GM12878 (cell line): ENCODE results near the gene MED13L.

Experiments used
- BHLHE40 ChIP-seq, 2 experiments: fragments of 450-650 bp in 1 of 2; IDR thresholded peaks; 2 replicates each; pipeline ENCODE4 v1.6.1; 2011 to 2017; ENCODE audit warnings: low read depth in 2 of 2, borderline replicate concordance in 1 of 2, improper control_type of control experiment in 1 of 2, low read length in 1 of 2, mild to moderate bottlenecking in 1 of 2
- CEBPB ChIP-seq, 2 experiments: fragments of 150-350 bp in 1 of 2; IDR thresholded peaks; 2 replicates each; pipeline ENCODE4 v1.6.1; 2012 to 2014; ENCODE audit warnings: low read depth in 2 of 2, low read length in 2 of 2, borderline replicate concordance in 1 of 2, inconsistent platforms in 1 of 2
- CHD2 ChIP-seq: IDR thresholded peaks from 2 replicates; pipeline ENCODE4 v1.6.1; 2011; ENCODE audit warnings: low read depth, low read length, improper control_type of control experiment, borderline replicate concordance
- CREB1 ChIP-seq: IDR thresholded peaks from 2 replicates; pipeline ENCODE4 v1.6.1; 2012; ENCODE audit warnings: low read depth, mild to moderate bottlenecking, inconsistent platforms
- JUND ChIP-seq: IDR thresholded peaks from 2 replicates; pipeline ENCODE4 v1.6.1; 2012; ENCODE audit warnings: low read depth, mild to moderate bottlenecking, low read length, improper control_type of control experiment, moderate library complexity
- MEF2B ChIP-seq: fragments of 450-650 bp; IDR thresholded peaks from 2 replicates; pipeline ENCODE4 v1.6.1; 2018; ENCODE audit warnings: mild to moderate bottlenecking, moderate library complexity; ENCODE audit not compliant: partially characterized antibody, poor library complexity, severe bottlenecking
- NFYA ChIP-seq: IDR thresholded peaks from 2 replicates; pipeline ENCODE4 v1.6.1; 2011; ENCODE audit warnings: low read depth, mild to moderate bottlenecking, low read length, improper control_type of control experiment, borderline replicate concordance
- SP1 ChIP-seq: IDR thresholded peaks from one replicate; pipeline ENCODE4 v1.6.1; 2011; ENCODE audit warnings: low read depth, low read length
- SREBF1 ChIP-seq: IDR thresholded peaks from 2 replicates; pipeline ENCODE4 v1.6.1; 2012; ENCODE audit warnings: mild to moderate bottlenecking, low read length
- SUZ12 ChIP-seq: fragments of 200-600 bp; sonication (generic); IDR thresholded peaks from one replicate; pipeline ENCODE4 v1.6.1; 2018; ENCODE audit warnings: antibody characterized with exemption, mild to moderate bottlenecking; ENCODE audit not compliant: unreplicated experiment
- WRNIP1 ChIP-seq: IDR thresholded peaks from 2 replicates; pipeline ENCODE4 v1.6.1; 2011; ENCODE audit warnings: low read depth, low read length, improper control_type of control experiment, borderline replicate concordance
- YY1 ChIP-seq: IDR thresholded peaks from 2 replicates; pipeline ENCODE4 v1.6.1; 2011; ENCODE audit warnings: low read depth, mild to moderate bottlenecking, low read length
- TF ChIP-seq, protein P1 (sequence below): fragments of 450-650 bp; IDR thresholded peaks from 2 replicates; pipeline ENCODE4 v1.6.1; 2014; ENCODE audit warnings: mild to moderate bottlenecking
- TF ChIP-seq, protein P2 (sequence below), 3 experiments: IDR thresholded peaks in 2 of 3; conservative IDR thresholded peaks in 1 of 3; 2 replicates each; pipeline ENCODE4 v1.5.1; 2011; ENCODE audit warnings: low read depth in 3 of 3, low read length in 3 of 3, mild to moderate bottlenecking in 3 of 3, control low read depth in 2 of 3, moderate library complexity in 2 of 3, inconsistent platforms in 1 of 3, mixed read lengths in 1 of 3; ENCODE audit not compliant: control insufficient read depth in 2 of 3, insufficient read depth in 1 of 3; ENCODE audit errors: extremely low read depth in 1 of 3

DNA sequence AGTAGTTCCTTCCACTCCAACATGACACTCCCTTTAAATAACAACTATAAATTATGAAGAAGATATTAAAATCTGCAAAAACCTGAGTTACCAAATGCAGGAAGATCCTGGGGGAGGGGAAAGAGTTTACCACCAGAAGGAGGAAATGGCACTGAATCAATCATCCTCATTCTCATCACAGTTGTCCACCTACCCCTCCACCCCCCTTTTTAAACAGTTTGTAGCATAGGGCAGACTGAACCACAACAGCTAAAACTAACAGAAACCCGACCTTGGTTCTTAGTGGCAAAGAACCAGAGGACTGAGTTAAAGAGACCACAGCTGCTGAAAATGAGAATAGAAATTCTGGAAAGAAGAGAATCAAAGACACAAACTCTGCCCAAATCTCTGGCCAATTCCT, 189.5 kb downstream of the MED13L start:
- TF ChIP-seq, protein P1, sequence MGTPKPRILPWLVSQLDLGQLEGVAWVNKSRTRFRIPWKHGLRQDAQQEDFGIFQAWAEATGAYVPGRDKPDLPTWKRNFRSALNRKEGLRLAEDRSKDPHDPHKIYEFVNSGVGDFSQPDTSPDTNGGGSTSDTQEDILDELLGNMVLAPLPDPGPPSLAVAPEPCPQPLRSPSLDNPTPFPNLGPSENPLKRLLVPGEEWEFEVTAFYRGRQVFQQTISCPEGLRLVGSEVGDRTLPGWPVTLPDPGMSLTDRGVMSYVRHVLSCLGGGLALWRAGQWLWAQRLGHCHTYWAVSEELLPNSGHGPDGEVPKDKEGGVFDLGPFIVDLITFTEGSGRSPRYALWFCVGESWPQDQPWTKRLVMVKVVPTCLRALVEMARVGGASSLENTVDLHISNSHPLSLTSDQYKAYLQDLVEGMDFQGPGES, result no peak
- no peak for TF ChIP-seq WRNIP1
- TF ChIP-seq CEBPB (IDR thresholded peaks at IDR 0.05; ENCODE audit: borderline replicate concordance in 1 of 2, low read depth in 2 of 2, low read length in 2 of 2), result no peak
- no peak for TF ChIP-seq JUND
- TF ChIP-seq, protein P2, sequence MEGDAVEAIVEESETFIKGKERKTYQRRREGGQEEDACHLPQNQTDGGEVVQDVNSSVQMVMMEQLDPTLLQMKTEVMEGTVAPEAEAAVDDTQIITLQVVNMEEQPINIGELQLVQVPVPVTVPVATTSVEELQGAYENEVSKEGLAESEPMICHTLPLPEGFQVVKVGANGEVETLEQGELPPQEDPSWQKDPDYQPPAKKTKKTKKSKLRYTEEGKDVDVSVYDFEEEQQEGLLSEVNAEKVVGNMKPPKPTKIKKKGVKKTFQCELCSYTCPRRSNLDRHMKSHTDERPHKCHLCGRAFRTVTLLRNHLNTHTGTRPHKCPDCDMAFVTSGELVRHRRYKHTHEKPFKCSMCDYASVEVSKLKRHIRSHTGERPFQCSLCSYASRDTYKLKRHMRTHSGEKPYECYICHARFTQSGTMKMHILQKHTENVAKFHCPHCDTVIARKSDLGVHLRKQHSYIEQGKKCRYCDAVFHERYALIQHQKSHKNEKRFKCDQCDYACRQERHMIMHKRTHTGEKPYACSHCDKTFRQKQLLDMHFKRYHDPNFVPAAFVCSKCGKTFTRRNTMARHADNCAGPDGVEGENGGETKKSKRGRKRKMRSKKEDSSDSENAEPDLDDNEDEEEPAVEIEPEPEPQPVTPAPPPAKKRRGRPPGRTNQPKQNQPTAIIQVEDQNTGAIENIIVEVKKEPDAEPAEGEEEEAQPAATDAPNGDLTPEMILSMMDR (IDR thresholded peaks at IDR 0.05 in 2 of 3, conservative IDR thresholded peaks at IDR 0.05 in 1 of 3; ENCODE audit: control insufficient read depth in 2 of 3, extremely low read depth in 1 of 3, insufficient read depth in 1 of 3, low read depth in 3 of 3, low read length in 3 of 3), result no peak
- no peak for TF ChIP-seq YY1
- TF ChIP-seq CREB1, result no peak
- no peak for TF ChIP-seq SUZ12
- no peak for TF ChIP-seq CHD2
- TF ChIP-seq MEF2B, result no peak
- no peak for TF ChIP-seq SREBF1
- TF ChIP-seq SP1, result no peak
- no peak for TF ChIP-seq BHLHE40 (IDR thresholded peaks at IDR 0.05; ENCODE audit: borderline replicate concordance in 1 of 2, low read depth in 2 of 2, low read length in 1 of 2)
- TF ChIP-seq NFYA, result no peak
